CD4-positive, alpha-beta memory T cell (primary cell): Measurements from ENCODE around the gene NUP43. TPM values are rescaled to one million over a fixed set of nuclear protein-coding genes. Genes with fewer than 3 reads are reported as not detected.

ENCODE experiments used
- CTCF ChIA-PET: fragments of 350-600 bp; sonication (Branson Sonifier 250); formaldehyde crosslinking; loops from one replicate; lab custom pipeline; 2021; ENCODE audit warnings: inconsistent platforms; ENCODE audit not compliant: partially characterized antibody; lab: Charles Lee
- POLR2A ChIA-PET: fragments of 350-600 bp; sonication (Branson Sonifier 250); formaldehyde crosslinking; loops from one replicate; lab custom pipeline; 2021; ENCODE audit not compliant: partially characterized antibody; lab: Charles Lee
- DNase-seq, 5 donors: peaks; one replicate each; pipeline versions ENCODE4 v3.0.0 to v3.0.0-alpha.2; 2020 to 2022; ENCODE audit warnings: mixed read lengths in 1 of 5
- H3K27ac ChIP-seq: one replicate; pipeline ENCODE4 v1.7.0; 2013; ENCODE audit warnings: low read depth, low read length
- H3K27me3 ChIP-seq: 2 replicates; pipeline ENCODE4 v1.7.0; 2013; ENCODE audit warnings: mild to moderate bottlenecking, low read length, moderate library complexity; ENCODE audit not compliant: insufficient read depth
- H3K36me3 ChIP-seq: 2 replicates; pipeline ENCODE4 v1.7.0; 2013; ENCODE audit warnings: mild to moderate bottlenecking, low read length, moderate library complexity; ENCODE audit not compliant: insufficient read depth
- H3K4me1 ChIP-seq: 2 replicates; pipeline ENCODE4 v1.7.0; 2013; ENCODE audit warnings: mild to moderate bottlenecking, low read length, moderate library complexity; ENCODE audit not compliant: insufficient read depth
- H3K4me3 ChIP-seq, 2 donors: one replicate each; pipeline ENCODE4 v1.7.0; 2013; ENCODE audit warnings: low read length in 2 of 2, mild to moderate bottlenecking in 1 of 2
- H3K9me3 ChIP-seq, 2 donors: one replicate each; pipeline ENCODE4 v1.7.0; 2013; ENCODE audit warnings: low read length in 2 of 2, control low read depth in 1 of 2; ENCODE audit not compliant: control insufficient read depth in 1 of 2
- H3K27ac Mint-ChIP-seq, 7 donors: one replicate each; pipeline ENCODE4 v1.8.0; 2020 to 2021; ENCODE audit warnings: mixed read lengths in 7 of 7, mild to moderate bottlenecking in 6 of 7, inconsistent platforms in 3 of 7, moderate library complexity in 3 of 7
- H3K27me3 Mint-ChIP-seq, 2 donors: one replicate each; pipeline ENCODE4 v1.8.0; 2020 to 2021; ENCODE audit warnings: mixed read lengths in 2 of 2
- H3K36me3 Mint-ChIP-seq, 2 donors: one replicate each; pipeline ENCODE4 v1.8.0; 2020 to 2021; ENCODE audit warnings: mixed read lengths in 2 of 2, inconsistent platforms in 1 of 2, mild to moderate bottlenecking in 1 of 2
- H3K4me1 Mint-ChIP-seq, 4 donors: one replicate each; pipeline ENCODE4 v1.8.0; 2020 to 2021; ENCODE audit warnings: mixed read lengths in 4 of 4, mild to moderate bottlenecking in 1 of 4
- H3K4me3 Mint-ChIP-seq, 8 donors: one replicate each; pipeline ENCODE4 v1.8.0; 2020 to 2021; ENCODE audit warnings: mixed read lengths in 8 of 8, mild to moderate bottlenecking in 7 of 8, moderate library complexity in 6 of 8, inconsistent platforms in 3 of 8
- H3K9me3 Mint-ChIP-seq, 8 donors: one replicate each; pipeline ENCODE4 v1.8.0; 2020 to 2021; ENCODE audit warnings: mixed read lengths in 8 of 8, mild to moderate bottlenecking in 5 of 8, inconsistent platforms in 3 of 8, moderate library complexity in 1 of 8
- intact Hi-C: fragments of 100-400 bp; cut with micrococcal nuclease; formaldehyde crosslinking; loops from one replicate; pipeline ENCODE4 v1.15.1; 2023
- polyA plus RNA-seq, 2 donors: library from polyadenylated mRNA; unstranded; fragments of 300-500 nt; fragmentation: Illumina TruSeq; gene quantifications; one replicate each; pipeline ENCODE4 v1.2.3, GENCODE V29; 2021
- total RNA-seq, 2 experiments: library from RNA; stranded (reverse); gene quantifications; one replicate each; pipeline ENCODE4 v1.2.3, GENCODE V29; 2021

The NUP43 gene
- total and polyA plus RNA-seq, 4 experiments from 2014 or later = 1.9 to 58.3 (median 31.6) TPM

GRCh38 chr6:149728499-149729234, 17.7 kb downstream of the NUP43 start:
- H3K9me3 Mint-ChIP-seq = no peaks in the 10 kb centered on the region

GRCh38 chr6:149727793-149728498, 18.4 kb downstream of the NUP43 start:
- CTCF ChIA-PET = no interaction called here
- intact Hi-C loops = no loop called here
- no peak for DNase-seq
- no peaks in the 10 kb centered on the region for H3K27me3 Mint-ChIP-seq
- H3K4me1 Mint-ChIP-seq = peaks cover 10 to 17% (median 14%) of the 10 kb centered on the region in 4 donors
- Histone ChIP-seq H3K9me3 (no peaks in the 10 kb centered on the region), H3K4me1 (peaks cover 19% of the 10 kb centered on the region), H3K27ac (no peak overlapping the region), H3K36me3 (peaks cover 38% of the 10 kb centered on the region), H3K4me3 (no peak overlapping the region), H3K27me3 (no peaks in the 10 kb centered on the region)
- peak overlapping the region in 5 of 8 donors; percentile 15 to 72 (median 57) for H3K4me3 Mint-ChIP-seq
- POLR2A ChIA-PET = interaction anchor here (0.6 kb wide), 1 partner anchor 11 kb away, joined by 3 read pairs; no protein-coding TSS in a partner anchor
- H3K27ac Mint-ChIP-seq = peak overlapping the region in 5 of 7 donors; percentile 32 to 90 (median 83)
- peaks cover 18 to 51% of the 10 kb centered on the region in 2 donors for H3K36me3 Mint-ChIP-seq
- H3K9me3 Mint-ChIP-seq = no peaks in the 10 kb centered on the region

More at GRCh38 chr6:149728499-149729234, 17.7 kb downstream of the NUP43 start:
- Mint-ChIP-seq H3K27ac (peak overlapping the region in 6 of 7 donors; percentile 32 to 90 (median 78)), H3K27me3 (no peaks in the 10 kb centered on the region), H3K36me3 (peaks cover 22 to 55% of the 10 kb centered on the region in 2 donors), H3K4me1 (peaks cover 10 to 16% (median 14%) of the 10 kb centered on the region in 4 donors), H3K4me3 (peak overlapping the region in 6 of 8 donors; percentile 9 to 72 (median 45))
- POLR2A ChIA-PET = interaction anchor here (0.6 kb wide), 1 partner anchor 12 kb away, joined by 3 read pairs; no protein-coding TSS in a partner anchor
- Histone ChIP-seq H3K27ac (no peak overlapping the region), H3K9me3 (no peaks in the 10 kb centered on the region), H3K4me3 (no peak overlapping the region), H3K27me3 (no peaks in the 10 kb centered on the region), H3K36me3 (peaks cover 38% of the 10 kb centered on the region), H3K4me1 (peaks cover 19% of the 10 kb centered on the region)
- CTCF ChIA-PET = no interaction called here
- DNase-seq = no peak
- intact Hi-C loops = no loop called here

- H3K36me3 ChIP-seq = peaks cover 32% of the 10 kb centered on the region
- H3K36me3 Mint-ChIP-seq = peaks cover 18 to 44% of the 10 kb centered on the region in 2 donors
- H3K9me3 Mint-ChIP-seq = no peaks in the 10 kb centered on the region
- H3K4me3 Mint-ChIP-seq = no peak overlapping the region
- H3K27me3 Mint-ChIP-seq = no peaks in the 10 kb centered on the region
- no peak overlapping the region for H3K4me3 ChIP-seq
- peaks cover 10 to 17% (median 14%) of the 10 kb centered on the region in 4 donors for H3K4me1 Mint-ChIP-seq
- no peak overlapping the region for H3K27ac ChIP-seq
- intact Hi-C loops = no loop called here
- ChIA-PET CTCF (interaction anchor here (2.0 kb wide), 1 partner anchor 24 kb away, joined by 6 read pairs; the partner anchor contains the start of gene PCMT1), POLR2A (interaction anchor here (1.1 kb wide), 1 partner anchor 8 kb away, joined by 3 read pairs; no protein-coding TSS in a partner anchor)
- H3K9me3 ChIP-seq = no peaks in the 10 kb centered on the region
- peaks cover 19% of the 10 kb centered on the region for H3K4me1 ChIP-seq
- no peak overlapping the region for H3K27ac Mint-ChIP-seq
- H3K27me3 ChIP-seq = no peaks in the 10 kb centered on the region
- DNase-seq = no peak
Measured at GRCh38 chr6:149725785-149726184, 20.5 kb downstream of the NUP43 start.

GRCh38 chr6:149723771-149724417, 22.4 kb downstream of the NUP43 start:
- Histone ChIP-seq H3K4me3 (no peak overlapping the region), H3K27ac (no peak overlapping the region), H3K27me3 (no peaks in the 10 kb centered on the region), H3K9me3 (no peaks in the 10 kb centered on the region), H3K36me3 (peaks cover 16% of the 10 kb centered on the region), H3K4me1 (peaks cover 19% of the 10 kb centered on the region)
- peak; percentile 34 to 54 (median 42) for DNase-seq
- CTCF ChIA-PET = interaction anchor here (0.7 to 2.0 kb wide), 8 partner anchors 21 to 115 kb away, joined by 3 to 6 read pairs (median 4); partner anchors contain the start of gene PCMT1
- Mint-ChIP-seq H3K4me3 (no peak overlapping the region), H3K27ac (peak overlapping the region in 3 of 7 donors; percentile 8 to 52 (median 13)), H3K9me3 (no peaks in the 10 kb centered on the region), H3K36me3 (peaks cover 14 to 28% of the 10 kb centered on the region in 2 donors), H3K4me1 (peaks cover 15 to 22% (median 15%) of the 10 kb centered on the region in 4 donors), H3K27me3 (no peaks in the 10 kb centered on the region)
- intact Hi-C loops = loop anchor here (1.0 kb wide), 2 partner anchors 110 to 141 kb away; no protein-coding TSS in a partner anchor
- POLR2A ChIA-PET = no interaction called here

- Mint-ChIP-seq H3K9me3 (no peaks in the 10 kb centered on the region), H3K27ac (no peak overlapping the region), H3K27me3 (no peaks in the 10 kb centered on the region), H3K36me3 (peaks cover 14 to 25% of the 10 kb centered on the region in 2 donors), H3K4me1 (peaks cover 11 to 22% (median 14%) of the 10 kb centered on the region in 4 donors), H3K4me3 (no peak overlapping the region)
- no peak for DNase-seq
- no peaks in the 10 kb centered on the region for H3K27me3 ChIP-seq
- ChIA-PET CTCF (interaction anchor here (0.7 to 1.5 kb wide), 6 partner anchors 22 to 114 kb away, joined by 3 to 5 read pairs (median 4); no protein-coding TSS in a partner anchor), POLR2A (no interaction called here)
- no peak overlapping the region for H3K4me3 ChIP-seq
- no peaks in the 10 kb centered on the region for H3K9me3 ChIP-seq
- H3K27ac ChIP-seq = no peak overlapping the region
- intact Hi-C loops = loop anchor here (1.0 kb wide), 1 partner anchor 142 kb away; no protein-coding TSS in a partner anchor
- H3K36me3 ChIP-seq = peaks cover 16% of the 10 kb centered on the region
- H3K4me1 ChIP-seq = peaks cover 17% of the 10 kb centered on the region
Measured at GRCh38 chr6:149723262-149723661, 23.1 kb downstream of the NUP43 start.

- Mint-ChIP-seq H3K27ac (peak overlapping the region; percentile 29 to 97 (median 47)), H3K36me3 (peaks cover 4 to 19% of the 10 kb centered on the region in 2 donors), H3K4me3 (peak overlapping the region in 7 of 8 donors; percentile 30 to 78 (median 40)), H3K27me3 (no peaks in the 10 kb centered on the region), H3K4me1 (peaks cover 24 to 42% (median 34%) of the 10 kb centered on the region in 4 donors), H3K9me3 (no peaks in the 10 kb centered on the region)
- ChIA-PET CTCF (no interaction called here), POLR2A (interaction anchor here (4.4 kb wide), 1 partner anchor 28 kb away, joined by 82 read pairs; the partner anchor contains the start of genes NUP43 and PCMT1)
- Histone ChIP-seq H3K4me1 (peaks cover 36% of the 10 kb centered on the region), H3K36me3 (no peaks in the 10 kb centered on the region), H3K9me3 (no peaks in the 10 kb centered on the region), H3K27ac (no peak overlapping the region), H3K27me3 (no peaks in the 10 kb centered on the region), H3K4me3 (no peak overlapping the region)
- intact Hi-C loops = loop anchor here (2.0 kb wide), 1 partner anchor 71 kb away; the partner anchor contains the start of gene KATNA1
- DNase-seq = no peak
Measured at GRCh38 chr6:149719531-149719930, 26.8 kb downstream of the NUP43 start.
